AG09309 (cell line): ENCODE data around the gene HOXD9.

Experiments
- DNase-seq: peaks from one replicate; pipeline ENCODE4 v3.0.0-alpha.2; 2010; ENCODE audit warnings: low read depth
- H3K4me3 ChIP-seq: 2 replicates; pipeline ENCODE4 v1.5.1; 2011; ENCODE audit warnings: mild to moderate bottlenecking, low read depth, low read length, moderate library complexity; ENCODE audit not compliant: control insufficient read depth
- TF ChIP-seq, protein P1 (sequence below): IDR thresholded peaks from 2 replicates; pipeline ENCODE4 v1.5.1; 2011; ENCODE audit warnings: mild to moderate bottlenecking, low read depth, low read length, inconsistent platforms; ENCODE audit not compliant: insufficient read depth, control insufficient read depth; ENCODE audit errors: missing control alignments

Gene HOXD9

DNA sequence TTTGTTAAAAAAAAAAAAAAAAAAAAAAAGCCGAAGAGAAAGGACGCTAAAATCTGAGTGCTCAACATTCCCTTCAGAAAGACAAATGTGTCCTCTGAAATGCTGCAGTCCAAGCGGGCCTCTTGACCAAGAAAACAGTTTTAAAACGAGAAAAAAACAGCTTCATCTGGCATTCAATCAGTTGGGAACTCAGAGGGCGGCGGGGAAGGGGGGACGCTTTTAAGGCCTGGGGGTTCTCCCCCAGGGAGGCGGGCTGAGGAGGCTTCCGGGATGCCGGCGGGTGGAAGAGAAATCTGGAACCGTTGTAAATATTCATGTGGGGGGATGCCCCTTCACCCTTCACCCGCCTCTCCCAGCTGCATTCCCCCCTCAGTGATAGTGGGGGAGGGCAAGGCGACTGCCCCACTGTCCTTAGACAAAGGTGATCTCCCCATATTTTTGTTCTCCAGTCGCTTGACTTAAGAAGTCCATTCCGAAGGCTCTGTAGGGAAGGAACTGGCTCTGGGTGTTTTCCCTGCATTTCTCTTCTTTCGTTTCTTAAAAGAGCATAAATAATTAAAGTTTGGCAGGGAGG is 18.7 kb upstream of the HOXD9 start:
- TF ChIP-seq, protein P1, sequence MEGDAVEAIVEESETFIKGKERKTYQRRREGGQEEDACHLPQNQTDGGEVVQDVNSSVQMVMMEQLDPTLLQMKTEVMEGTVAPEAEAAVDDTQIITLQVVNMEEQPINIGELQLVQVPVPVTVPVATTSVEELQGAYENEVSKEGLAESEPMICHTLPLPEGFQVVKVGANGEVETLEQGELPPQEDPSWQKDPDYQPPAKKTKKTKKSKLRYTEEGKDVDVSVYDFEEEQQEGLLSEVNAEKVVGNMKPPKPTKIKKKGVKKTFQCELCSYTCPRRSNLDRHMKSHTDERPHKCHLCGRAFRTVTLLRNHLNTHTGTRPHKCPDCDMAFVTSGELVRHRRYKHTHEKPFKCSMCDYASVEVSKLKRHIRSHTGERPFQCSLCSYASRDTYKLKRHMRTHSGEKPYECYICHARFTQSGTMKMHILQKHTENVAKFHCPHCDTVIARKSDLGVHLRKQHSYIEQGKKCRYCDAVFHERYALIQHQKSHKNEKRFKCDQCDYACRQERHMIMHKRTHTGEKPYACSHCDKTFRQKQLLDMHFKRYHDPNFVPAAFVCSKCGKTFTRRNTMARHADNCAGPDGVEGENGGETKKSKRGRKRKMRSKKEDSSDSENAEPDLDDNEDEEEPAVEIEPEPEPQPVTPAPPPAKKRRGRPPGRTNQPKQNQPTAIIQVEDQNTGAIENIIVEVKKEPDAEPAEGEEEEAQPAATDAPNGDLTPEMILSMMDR: no peak

DNA sequence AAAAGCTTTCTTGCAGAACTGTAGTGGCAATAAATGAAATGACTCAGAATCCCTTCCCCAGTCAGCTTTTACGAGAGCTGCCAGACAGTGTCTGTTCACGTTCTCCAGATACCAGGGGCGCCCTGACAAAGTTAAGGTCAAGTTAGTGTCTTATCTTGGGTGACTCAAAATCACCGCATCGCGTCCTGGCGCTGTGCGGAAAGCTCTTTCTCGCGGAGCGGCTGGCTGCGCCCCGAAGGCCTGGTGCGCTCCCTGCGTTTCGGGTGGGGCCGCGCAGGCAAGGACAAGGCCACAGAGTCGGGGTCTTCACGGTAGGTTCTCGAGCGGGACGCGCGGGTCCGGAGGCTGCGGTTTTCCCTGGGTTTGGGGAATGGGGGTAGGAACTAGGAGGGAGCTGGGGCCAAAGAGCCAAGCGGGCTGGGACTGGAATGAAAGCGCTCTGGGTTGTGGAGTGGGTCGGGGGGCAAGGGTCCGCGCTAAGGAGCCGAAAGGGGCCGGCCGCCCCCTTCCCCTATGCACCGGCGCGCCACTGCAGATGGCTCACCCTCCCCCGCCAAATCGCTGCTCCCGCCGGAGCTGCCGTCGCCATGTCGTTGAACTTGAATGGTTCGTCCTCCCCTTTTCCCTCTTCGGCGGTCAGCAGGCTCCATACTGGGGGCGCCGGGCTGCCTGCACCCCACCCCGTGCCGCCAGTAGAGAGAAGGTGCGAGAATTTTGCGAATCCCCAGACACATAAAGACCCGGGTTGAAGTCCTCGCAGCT is 18.0 kb upstream of the HOXD9 start:
- H3K4me3 ChIP-seq: peak overlapping the region; percentile 91
- TF ChIP-seq, protein P1: no peak
- DNase-seq: peak; percentile 78

More for the DNA sequence above, 18.7 kb upstream of the HOXD9 start:
- DNase-seq: no peak
- H3K4me3 ChIP-seq: peak overlapping the region; percentile 91

DNA sequence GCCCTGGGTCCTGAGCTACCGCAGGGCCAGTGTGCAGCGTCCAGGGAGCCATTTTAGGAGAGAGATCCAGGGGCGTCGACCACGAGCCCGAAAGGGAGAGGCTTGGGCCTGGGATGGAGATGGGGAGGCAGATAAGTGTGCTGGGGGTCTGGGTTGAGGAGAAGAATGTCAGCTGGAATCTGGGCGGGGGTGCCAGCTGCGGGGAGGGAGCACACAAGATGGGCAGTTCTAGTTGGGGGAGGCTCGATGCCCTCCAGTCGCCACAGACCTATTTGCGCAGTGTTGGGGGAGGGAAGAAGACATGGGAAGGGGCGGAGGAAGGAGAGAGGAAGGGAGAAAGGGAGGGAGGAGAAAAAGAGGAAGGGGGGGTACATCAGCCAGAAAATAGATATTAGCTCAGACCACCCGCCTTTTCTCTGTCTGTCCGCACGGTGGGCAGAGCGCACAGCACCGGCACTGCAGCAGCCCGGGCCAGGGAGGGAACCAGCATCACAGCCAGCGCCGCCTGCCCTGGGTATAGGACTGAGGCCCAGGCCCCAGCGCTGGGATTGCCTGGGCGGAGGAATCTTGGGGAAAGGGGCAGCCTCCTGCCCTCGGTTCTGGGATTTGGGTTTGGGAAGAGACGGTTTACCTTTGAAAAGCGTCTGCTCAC is 17.3 kb upstream of the HOXD9 start:
- TF ChIP-seq, protein P1: no peak
- DNase-seq: no peak
- H3K4me3 ChIP-seq: peak overlapping the region; percentile 91

DNA sequence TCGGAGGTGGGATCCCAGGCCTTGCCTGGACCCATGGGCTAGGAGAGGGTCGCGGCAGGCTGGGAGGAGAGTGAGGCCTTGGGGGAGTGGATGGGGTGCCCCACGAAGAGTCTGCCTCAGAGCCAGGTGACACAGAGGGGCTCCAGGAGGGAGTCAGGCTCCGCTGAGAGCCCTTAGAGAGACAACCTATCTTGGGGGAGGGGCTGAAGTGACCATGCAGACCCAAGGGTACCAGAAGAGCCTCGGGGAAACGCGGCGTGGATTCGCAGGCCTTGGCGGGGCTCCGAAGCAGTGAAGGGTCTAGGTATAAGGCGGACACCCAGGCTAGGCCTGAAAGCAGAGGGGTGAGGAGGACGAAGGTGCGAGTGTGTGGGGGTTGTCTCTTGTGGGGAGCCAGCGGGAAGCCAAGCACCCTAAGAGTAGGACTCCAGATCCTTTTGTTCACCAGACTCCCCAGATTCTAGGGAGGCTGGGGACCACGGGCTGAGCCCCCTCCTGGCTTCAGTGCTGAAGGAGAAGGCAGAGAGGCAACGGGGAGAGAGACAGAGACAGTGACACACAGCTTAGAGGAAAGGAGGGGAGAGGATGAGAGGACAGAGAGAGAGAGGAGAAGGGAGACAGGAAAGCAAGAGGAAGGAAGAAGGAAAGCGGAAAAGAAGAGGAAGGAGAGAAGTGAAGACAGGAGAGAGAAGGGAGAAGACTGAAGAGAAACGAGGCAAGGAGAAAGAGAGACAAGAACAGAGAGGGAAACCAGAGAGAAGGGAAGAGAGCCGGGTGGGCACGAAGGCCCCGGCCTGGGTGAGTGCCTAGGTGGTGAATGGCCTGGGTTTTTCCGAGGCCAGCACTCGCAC is 16.6 kb upstream of the HOXD9 start:
- peak overlapping the region; percentile 91 for H3K4me3 ChIP-seq
- TF ChIP-seq, protein P1: no peak
- DNase-seq: no peak

DNA sequence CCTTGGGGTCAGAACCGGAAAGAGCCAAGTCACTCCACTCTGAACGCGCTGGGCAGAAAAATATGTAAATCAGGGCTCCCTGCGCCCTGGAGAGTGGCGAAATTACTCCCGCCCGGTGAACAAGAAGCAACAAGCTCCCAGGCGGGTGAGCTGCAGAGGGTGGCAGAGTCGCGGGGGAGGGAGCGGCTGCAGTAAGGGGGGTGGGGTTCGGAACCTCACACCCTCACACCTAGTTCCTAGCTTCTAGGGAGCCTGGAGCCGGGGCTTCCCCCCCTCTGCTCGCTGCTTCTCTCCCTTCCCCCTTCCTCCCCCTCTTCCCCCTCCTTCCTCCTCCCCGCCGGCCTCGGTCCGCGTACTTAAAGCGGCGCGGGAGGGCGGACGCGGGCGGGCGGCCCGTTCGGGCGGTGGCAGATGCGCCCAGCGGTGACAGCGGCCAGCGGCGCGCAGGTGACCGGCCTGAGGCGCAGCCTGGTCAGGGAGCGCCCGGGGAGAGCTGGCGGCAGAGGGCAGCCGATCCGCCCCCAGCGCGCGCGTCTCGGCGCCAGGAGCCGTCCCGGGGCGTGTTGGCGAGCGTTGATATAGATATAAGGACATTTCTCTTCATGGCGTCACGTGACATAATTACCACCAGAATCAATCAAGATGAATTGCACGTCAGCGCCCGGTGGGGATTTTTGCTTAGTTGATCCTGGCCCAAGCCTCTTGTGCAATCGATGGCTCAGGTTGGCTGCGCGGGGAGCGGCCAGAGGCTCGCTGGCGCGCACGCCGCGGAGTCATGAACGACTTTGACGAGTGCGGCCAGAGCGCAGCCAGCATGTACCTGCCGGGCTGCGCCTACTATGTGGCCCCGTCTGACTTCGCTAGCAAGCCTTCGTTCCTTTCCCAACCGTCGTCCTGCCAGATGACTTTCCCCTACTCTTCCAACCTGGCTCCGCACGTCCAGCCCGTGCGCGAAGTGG is 15.7 kb upstream of the HOXD9 start, which contains the start of gene HOXD11:
TSS of gene HOXD11 (plus strand) at position 700 of the 959 bp plus-strand sequence. CDS start at position 776, 76 bp downstream.
- peak within 1 kb of the TSS; percentile 91 for H3K4me3 ChIP-seq
- no peak for DNase-seq
- TF ChIP-seq, protein P1: no peak
